ENCODE measurements around the gene ETFRF1. TPM values are rescaled to one million over a fixed set of nuclear protein-coding genes. Genes with fewer than 3 reads are reported as not detected.

Gene ETFRF1
- polyA plus RNA-seq, 1 donor from 2014 or later: 81.8 TPM

DNA sequence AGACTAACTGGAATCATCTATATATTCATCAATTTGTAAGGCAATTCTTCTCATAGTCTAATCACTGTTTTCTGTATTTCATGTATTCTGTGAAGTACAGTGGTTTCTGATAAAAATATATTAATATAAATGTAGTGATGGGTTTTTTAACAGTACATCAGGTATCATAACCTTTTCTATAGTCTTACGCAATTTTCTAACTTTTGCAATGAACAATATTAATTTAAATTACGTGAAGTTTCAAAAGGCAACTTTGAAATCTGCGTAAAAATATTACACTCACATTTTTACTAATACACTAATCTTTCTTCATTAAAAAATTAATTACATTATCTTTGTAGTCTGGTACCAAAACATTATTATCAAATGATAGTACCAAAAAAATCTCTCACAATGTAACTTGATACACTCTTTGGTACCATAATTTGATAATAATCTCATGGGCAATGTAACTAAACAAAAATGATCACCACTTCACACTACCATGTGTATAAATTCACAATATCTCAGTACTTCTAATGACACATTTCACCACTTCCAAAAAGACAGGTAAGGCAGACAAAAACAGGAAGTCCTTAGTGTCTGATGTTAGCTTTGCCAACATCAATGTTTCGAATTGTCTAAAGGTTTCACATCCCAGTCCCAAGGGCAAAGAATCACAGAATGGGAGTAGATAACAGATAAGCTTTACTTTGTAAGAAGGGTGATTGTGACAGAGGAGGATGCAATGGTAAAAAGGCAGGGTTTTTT is 8.8 kb upstream of the ETFRF1 start:
- TF ChIP-seq POLR2AphosphoS5 (IDR thresholded peaks at IDR 0.05) (no peak), RAD21 (conservative IDR thresholded peaks at IDR 0.05) (no peak), CTCF (IDR thresholded peaks at IDR 0.05; ENCODE audit: poor library complexity, severe bottlenecking) (no peak), SMC3 (conservative IDR thresholded peaks at IDR 0.05; ENCODE audit: poor library complexity) (no peak), TAF1 (IDR thresholded peaks at IDR 0.05; ENCODE audit: low read depth) (no peak), EP300 (conservative IDR thresholded peaks at IDR 0.05; ENCODE audit: poor library complexity, severe bottlenecking) (no peak), EZH2 (IDR thresholded peaks at IDR 0.05; ENCODE audit: borderline replicate concordance, insufficient read depth, low read length, poor library complexity, severe bottlenecking) (no peak), MXI1 (conservative IDR thresholded peaks at IDR 0.05; ENCODE audit: poor library complexity, severe bottlenecking) (no peak)
- TF ChIP-seq, protein P1, sequence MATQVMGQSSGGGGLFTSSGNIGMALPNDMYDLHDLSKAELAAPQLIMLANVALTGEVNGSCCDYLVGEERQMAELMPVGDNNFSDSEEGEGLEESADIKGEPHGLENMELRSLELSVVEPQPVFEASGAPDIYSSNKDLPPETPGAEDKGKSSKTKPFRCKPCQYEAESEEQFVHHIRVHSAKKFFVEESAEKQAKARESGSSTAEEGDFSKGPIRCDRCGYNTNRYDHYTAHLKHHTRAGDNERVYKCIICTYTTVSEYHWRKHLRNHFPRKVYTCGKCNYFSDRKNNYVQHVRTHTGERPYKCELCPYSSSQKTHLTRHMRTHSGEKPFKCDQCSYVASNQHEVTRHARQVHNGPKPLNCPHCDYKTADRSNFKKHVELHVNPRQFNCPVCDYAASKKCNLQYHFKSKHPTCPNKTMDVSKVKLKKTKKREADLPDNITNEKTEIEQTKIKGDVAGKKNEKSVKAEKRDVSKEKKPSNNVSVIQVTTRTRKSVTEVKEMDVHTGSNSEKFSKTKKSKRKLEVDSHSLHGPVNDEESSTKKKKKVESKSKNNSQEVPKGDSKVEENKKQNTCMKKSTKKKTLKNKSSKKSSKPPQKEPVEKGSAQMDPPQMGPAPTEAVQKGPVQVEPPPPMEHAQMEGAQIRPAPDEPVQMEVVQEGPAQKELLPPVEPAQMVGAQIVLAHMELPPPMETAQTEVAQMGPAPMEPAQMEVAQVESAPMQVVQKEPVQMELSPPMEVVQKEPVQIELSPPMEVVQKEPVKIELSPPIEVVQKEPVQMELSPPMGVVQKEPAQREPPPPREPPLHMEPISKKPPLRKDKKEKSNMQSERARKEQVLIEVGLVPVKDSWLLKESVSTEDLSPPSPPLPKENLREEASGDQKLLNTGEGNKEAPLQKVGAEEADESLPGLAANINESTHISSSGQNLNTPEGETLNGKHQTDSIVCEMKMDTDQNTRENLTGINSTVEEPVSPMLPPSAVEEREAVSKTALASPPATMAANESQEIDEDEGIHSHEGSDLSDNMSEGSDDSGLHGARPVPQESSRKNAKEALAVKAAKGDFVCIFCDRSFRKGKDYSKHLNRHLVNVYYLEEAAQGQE (IDR thresholded peaks at IDR 0.05; ENCODE audit: borderline replicate concordance): no peak
- Histone ChIP-seq H4K20me1 (ENCODE audit: insufficient read depth) (no peaks in the 10 kb centered on the region), H3K4me3 (ENCODE audit: low read length) (no peak overlapping the region)

DNA sequence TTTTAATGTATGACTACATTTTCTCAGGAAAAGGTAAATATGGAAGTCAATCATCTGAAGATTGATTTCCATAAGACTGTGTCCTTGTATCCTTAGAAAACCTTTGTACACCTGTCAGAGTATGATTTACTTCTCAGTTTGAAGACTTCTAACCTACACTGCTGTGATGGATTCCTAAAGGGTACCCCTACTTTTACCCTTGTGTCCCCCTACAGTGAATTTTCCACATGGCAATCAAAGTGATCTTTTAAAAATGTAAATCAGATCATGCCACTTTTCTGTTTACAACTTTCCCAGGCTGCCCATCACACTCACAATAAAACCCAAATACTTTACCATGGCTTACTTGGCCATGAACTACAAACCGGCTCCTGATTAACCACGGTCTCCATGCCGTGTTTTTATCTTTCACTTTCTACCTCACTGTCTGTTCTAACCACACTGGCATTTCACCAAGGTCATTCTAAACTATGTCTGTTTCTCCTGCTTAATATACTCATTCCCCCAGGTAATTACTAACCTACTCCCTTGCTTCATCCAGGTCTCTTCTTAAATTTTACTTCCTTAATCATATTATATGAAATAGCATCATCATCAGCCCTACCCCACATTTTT is 8.1 kb upstream of the ETFRF1 start:
- H4K20me1 ChIP-seq (ENCODE audit: insufficient read depth): no peaks in the 10 kb centered on the region
- H3F3A ChIP-seq (ENCODE audit: insufficient read depth, low read length, poor library complexity, severe bottlenecking): no peaks in the 10 kb centered on the region
- H3K9ac ChIP-seq (ENCODE audit: low read length): no peak overlapping the region
- no peaks in the 10 kb centered on the region for H3K27me3 ChIP-seq (ENCODE audit: insufficient read depth, low read depth, low read length)
- H3K9me3 ChIP-seq (ENCODE audit: low read length): no peaks in the 10 kb centered on the region
- no peaks in the 10 kb centered on the region for H3K36me3 ChIP-seq (ENCODE audit: insufficient read depth, low read length)
- H3K4me2 ChIP-seq (ENCODE audit: low read length): no peak overlapping the region
- H3K4me3 ChIP-seq (ENCODE audit: low read length): no peak overlapping the region
- no peak overlapping the region for H3K27ac ChIP-seq (ENCODE audit: low read length)
- no peak overlapping the region for H2AFZ ChIP-seq (ENCODE audit: low read depth, low read length)
- H3K79me2 ChIP-seq (replicated peaks; ENCODE audit: insufficient read depth, low read length): no peaks in the 10 kb centered on the region
- TF ChIP-seq EP300 (conservative IDR thresholded peaks at IDR 0.05; ENCODE audit: poor library complexity, severe bottlenecking) (no peak), EZH2 (IDR thresholded peaks at IDR 0.05; ENCODE audit: borderline replicate concordance, insufficient read depth, low read length, poor library complexity, severe bottlenecking) (no peak), MXI1 (conservative IDR thresholded peaks at IDR 0.05; ENCODE audit: poor library complexity, severe bottlenecking) (no peak), CTCF (IDR thresholded peaks at IDR 0.05; ENCODE audit: poor library complexity, severe bottlenecking) (no peak), POLR2AphosphoS5 (IDR thresholded peaks at IDR 0.05) (no peak), RAD21 (conservative IDR thresholded peaks at IDR 0.05) (no peak), SMC3 (conservative IDR thresholded peaks at IDR 0.05; ENCODE audit: poor library complexity) (no peak), TAF1 (IDR thresholded peaks at IDR 0.05; ENCODE audit: low read depth) (no peak)
- TF ChIP-seq, protein P1 (IDR thresholded peaks at IDR 0.05; ENCODE audit: borderline replicate concordance): no peak
- H3K9me2 ChIP-seq (ENCODE audit: insufficient read depth, low read length): no peaks in the 10 kb centered on the region

More for the DNA sequence above, 8.8 kb upstream of the ETFRF1 start:
- Histone ChIP-seq H3K79me2 (replicated peaks; ENCODE audit: insufficient read depth, low read length) (no peaks in the 10 kb centered on the region), H3K27me3 (ENCODE audit: insufficient read depth, low read depth, low read length) (no peaks in the 10 kb centered on the region), H3K36me3 (ENCODE audit: insufficient read depth, low read length) (no peaks in the 10 kb centered on the region), H3K9ac (ENCODE audit: low read length) (no peak overlapping the region), H3F3A (ENCODE audit: insufficient read depth, low read length, poor library complexity, severe bottlenecking) (no peaks in the 10 kb centered on the region), H3K9me3 (ENCODE audit: low read length) (no peaks in the 10 kb centered on the region), H3K4me2 (ENCODE audit: low read length) (no peak overlapping the region), H2AFZ (ENCODE audit: low read depth, low read length) (no peak overlapping the region), H3K9me2 (ENCODE audit: insufficient read depth, low read length) (no peaks in the 10 kb centered on the region), H3K27ac (ENCODE audit: low read length) (no peak overlapping the region)

Data from neural cell (in vitro differentiated cells).